ENCODE data around the gene PCGF5.
A peak's percentile ranks its signal among the peaks of the same experiment; 100 is the strongest.
"Not testable (repeated sequence)": the region's sequence is repeated elsewhere in the genome, so short reads cannot be mapped to it uniquely, and the experiment has no call there.

Gene PCGF5

DNA sequence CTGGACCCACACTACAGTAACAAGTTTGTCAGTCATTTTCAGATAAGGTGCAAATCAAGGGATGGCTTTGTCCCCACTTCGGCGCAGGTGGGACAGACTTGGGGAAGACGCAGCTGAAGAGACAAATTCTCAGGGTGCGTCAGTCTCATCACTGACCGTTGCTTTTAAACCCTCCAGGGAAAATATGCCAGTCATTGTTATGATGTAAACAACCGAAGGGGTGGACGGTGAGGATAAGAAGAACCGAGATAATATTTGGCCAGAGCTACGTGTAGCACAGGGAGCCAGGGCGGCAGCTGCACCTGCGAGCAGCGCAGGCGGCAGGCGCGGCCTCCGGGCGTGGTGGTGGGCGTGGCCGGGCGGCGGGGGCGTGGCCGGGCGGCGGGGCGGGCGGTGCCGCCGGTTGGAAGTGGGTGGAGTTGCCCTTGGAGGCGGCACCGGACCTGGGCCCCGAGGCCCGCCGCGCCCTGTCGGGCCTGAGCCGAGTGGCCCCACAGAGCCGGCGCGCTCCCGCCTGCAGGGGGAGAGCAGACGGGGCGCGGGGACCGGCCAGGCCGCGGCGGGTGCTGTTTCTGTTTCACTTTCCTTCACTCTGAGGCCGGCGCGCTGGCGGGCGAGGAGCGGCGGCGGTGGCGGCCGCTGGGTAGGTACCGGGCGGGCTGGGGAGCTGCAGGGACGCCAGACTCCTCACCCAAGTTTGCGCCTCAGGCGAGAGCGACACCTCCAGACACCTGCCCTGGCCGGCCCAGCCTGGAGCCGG is at the start of gene PCGF5:
Gene PCGF5 (plus strand): TSS at position 470 of the 760 bp plus-strand sequence. CDS start 2,209 bp downstream, outside the sequence.
- peak; percentile 81 for DNase-seq (ENCODE audit: low spot score)

DNA sequence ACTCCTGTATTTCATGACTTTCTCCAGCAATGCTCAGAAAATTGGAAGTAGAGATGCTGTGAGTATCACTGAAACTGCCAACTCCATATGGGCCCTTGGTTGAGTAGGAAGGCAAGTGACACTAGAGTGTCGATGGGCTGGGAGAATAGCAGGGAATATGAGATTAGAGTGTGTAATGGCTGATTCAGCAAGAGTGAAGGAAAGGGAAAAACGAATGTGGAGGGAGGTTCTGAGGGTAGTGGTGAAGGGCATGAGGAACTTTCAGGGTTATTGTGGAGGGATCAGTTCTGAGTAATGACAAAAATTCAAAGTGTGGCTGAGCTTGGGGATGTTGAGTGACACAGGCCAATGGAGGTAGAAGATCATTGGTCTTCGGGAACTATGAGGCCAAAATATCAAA is 49.0 kb upstream of the PCGF5 start:
- no peak for DNase-seq (ENCODE audit: low spot score)

GRCh38 chr10:91172348-91172747 is 48.1 kb upstream of the PCGF5 start:
- no peak for DNase-seq (ENCODE audit: low spot score)

- DNase-seq (ENCODE audit: low spot score) = no peak
Observed at GRCh38 chr10:91185239-91185875, 35.1 kb upstream of the PCGF5 start.

- DNase-seq (ENCODE audit: low spot score) = no peak
Observed at GRCh38 chr10:91187156-91187555, 33.3 kb upstream of the PCGF5 start.

- DNase-seq (ENCODE audit: low spot score) = not testable (repeated sequence)
Observed at GRCh38 chr10:91188010-91188409, 32.5 kb upstream of the PCGF5 start.

DNA sequence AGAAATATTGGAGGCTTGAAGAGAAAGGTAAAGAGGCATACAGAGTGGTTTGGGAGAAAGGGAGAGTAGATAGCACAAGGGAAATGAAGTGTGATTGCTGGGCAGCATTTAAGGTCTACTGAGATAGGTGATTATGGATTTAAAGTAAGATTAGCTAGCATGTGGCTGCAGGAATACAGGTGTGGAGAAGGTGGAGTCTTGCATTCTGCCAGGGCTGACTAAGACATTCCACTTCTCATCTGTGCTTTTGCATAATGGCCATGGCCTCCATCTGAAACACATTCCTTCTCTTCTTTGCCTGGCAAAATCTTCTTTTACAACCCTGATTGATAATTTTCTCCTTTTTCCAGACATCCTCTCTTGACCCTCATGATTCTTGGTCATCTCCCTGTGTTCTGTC is 31.6 kb upstream of the PCGF5 start:
- DNase-seq (ENCODE audit: low spot score) = no peak

GRCh38 chr10:91190388-91190870 is 30.0 kb upstream of the PCGF5 start:
- no peak for DNase-seq (ENCODE audit: low spot score)

DNA sequence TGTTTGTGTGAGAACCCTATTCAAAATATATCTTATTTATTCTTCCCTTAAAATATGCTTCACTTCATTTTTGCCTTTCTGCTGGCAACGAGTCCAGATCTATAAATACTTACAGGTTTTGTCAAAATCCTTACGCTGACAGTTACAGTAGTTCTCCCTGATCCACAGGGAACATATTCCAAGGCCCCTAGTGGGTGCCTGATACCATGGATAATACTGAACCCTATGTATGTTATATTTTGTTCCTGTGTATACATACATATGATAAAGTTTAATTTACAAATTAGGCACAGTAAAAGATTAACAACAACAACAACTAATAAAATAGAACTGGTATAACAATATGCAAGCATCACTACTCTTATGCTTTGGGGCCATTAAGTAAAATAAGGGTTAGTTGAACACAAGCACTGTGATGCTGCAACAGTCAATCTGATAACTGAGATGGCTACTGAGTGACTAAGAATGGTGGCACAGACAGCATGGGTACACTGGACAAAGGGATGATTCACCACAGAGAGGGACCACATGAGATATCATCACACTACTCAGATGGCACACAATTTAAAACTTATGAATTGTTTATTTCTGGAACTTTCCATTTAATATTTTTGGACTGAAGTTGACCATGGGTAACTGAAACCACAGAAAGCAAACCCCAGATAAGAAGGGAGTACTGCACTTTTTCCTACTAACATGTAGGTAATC is 29.4 kb upstream of the PCGF5 start:
- no peak for DNase-seq (ENCODE audit: low spot score)

DNA sequence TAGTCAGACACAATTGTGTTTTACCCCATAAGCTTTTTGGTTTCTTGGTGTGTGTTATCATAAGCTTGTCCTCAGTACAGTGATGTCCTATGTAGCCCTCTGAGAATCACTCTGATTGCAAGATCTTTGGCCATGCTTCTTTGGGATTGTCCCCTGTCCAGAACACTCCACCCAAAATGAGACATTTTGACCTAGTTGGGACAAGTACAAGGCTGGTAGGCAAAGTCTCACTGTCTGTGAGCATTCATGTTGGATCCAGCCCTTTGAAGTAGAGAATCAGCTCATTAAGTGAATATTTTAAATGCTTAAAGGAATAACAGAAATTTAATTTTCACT is 28.9 kb upstream of the PCGF5 start:
- no peak for DNase-seq (ENCODE audit: low spot score)

GRCh38 chr10:91194497-91195179 is 25.8 kb upstream of the PCGF5 start:
- DNase-seq (ENCODE audit: low spot score) = no peak

- no peak for DNase-seq (ENCODE audit: low spot score)
Observed at GRCh38 chr10:91196268-91197048, 24.0 kb upstream of the PCGF5 start.

DNA sequence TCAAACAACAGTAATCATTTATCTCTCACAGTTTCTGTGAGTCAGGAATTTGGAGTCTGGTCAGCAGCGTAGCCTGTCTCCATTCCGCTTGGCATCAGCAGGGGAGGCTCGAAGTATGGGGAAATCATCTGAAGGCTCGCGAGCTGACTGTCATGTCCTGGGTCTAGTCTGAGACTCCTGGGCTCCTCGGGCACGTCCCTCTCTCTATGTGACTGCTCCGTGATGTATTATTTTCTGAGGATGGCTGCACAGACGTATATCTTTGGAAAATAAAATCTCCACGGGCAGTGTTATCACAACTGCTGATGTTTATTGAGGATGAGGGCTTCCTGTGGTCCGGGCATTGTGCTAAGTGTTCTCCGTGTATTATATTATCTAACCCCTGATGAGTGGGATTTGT is 23.3 kb upstream of the PCGF5 start:
- DNase-seq (ENCODE audit: low spot score) = no peak

- DNase-seq (ENCODE audit: low spot score) = no peak
Observed at GRCh38 chr10:91198781-91199180, 21.7 kb upstream of the PCGF5 start.

DNA sequence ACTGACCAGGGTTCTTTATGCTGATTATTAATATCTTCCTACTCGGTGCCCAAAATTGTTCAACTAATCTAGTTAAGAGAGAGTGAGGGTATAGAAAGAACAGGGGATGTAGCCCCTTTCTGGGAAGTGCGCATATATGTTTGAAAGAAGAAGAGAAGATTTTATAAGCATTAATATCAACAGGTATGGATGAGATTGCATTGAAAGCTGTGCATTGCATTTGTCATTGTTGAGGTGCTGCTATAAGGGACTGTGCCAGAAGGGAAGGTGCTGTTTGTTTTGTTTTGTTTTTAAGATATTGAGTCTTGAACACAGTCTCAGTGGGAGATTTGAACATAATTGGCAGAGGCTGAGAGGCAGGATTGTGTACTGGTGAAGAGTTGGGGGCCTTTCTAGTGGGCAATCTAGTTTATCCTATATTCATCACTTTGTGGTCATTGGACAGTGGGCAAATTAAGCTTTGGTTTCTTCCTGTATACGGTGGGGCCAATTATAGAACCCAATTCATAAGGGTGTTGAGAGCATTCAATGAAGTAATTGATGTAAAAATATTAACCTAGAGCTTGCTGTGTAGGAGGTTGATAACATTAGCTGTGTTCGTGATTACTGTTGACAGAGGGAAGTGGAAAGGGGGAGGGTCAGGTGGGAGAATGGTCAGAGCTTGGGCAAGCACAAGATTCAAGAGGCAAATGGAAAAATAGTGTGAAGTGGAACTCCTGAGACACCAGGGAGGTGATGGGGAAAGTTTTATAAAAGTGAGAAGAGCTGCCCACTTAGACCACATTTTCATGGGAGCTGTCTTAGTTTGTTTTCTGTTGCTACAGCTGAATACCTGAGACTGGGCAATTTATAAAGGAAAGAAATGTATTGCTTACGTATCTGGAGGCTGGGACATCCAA is 19.9 kb upstream of the PCGF5 start:
- DNase-seq (ENCODE audit: low spot score) = no peak

- DNase-seq (ENCODE audit: low spot score) = no peak
Observed at GRCh38 chr10:91201213-91201996, 19.1 kb upstream of the PCGF5 start.

DNA sequence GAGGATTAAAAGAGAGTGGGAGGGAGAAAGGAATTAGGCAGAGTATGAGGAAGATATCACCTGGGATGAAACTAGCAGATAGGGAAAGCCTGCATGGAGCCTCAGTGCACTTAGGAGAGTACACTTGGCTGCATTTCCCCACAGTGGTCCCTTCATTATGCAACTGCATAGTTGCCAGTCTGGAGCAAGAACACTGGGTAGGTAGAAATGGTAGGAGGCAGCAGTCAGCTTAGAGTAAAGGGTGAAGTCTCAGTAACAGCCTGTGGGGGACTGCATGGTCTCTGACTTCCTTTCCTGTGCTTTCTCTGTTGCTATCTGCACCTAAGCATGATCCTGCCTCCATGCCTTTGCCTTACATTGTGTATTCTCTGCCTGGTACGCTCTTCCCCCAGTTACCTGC is 14.0 kb upstream of the PCGF5 start:
- no peak for DNase-seq (ENCODE audit: low spot score)

GRCh38 chr10:91206837-91207474 is 13.5 kb upstream of the PCGF5 start:
- no peak for DNase-seq (ENCODE audit: low spot score)

DNA sequence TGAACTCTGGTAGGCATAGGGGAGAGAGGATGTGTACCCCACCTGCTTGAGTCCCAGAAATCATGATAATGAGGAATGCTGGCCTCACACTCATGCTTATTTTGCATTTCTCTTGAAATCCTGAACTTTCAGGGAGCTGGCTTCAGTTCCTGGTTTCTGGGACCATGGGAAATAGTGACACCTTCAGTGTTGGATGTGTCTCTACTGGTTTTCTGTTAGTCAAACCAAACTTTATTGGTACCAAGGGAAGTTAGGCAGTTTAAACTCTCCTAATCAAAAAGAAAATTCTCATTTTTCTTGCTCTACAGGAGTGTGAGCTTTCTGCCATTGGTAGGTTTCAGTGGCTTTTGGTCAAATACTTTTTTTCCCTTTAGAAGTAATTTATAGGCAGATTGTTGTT is 11.8 kb upstream of the PCGF5 start:
- DNase-seq (ENCODE audit: low spot score) = no peak
